Loucy (cell line): ENCODE results near the gene FAM76B.

Experiments used
- EZH2phosphoT487 ChIP-seq: fragments of 200-600 bp; IDR thresholded peaks from 2 replicates; pipeline ENCODE4 v1.6.1; 2018; ENCODE audit warnings: antibody characterized with exemption, mild to moderate bottlenecking, moderate library complexity, borderline replicate concordance
- TF ChIP-seq, protein P1 (sequence below): fragments of 200-600 bp; sonication (generic); conservative IDR thresholded peaks from 2 replicates; pipeline ENCODE4 v1.5.1; 2014; ENCODE audit warnings: mild to moderate bottlenecking, antibody characterized with exemption, low read length

- TF ChIP-seq, protein P1, sequence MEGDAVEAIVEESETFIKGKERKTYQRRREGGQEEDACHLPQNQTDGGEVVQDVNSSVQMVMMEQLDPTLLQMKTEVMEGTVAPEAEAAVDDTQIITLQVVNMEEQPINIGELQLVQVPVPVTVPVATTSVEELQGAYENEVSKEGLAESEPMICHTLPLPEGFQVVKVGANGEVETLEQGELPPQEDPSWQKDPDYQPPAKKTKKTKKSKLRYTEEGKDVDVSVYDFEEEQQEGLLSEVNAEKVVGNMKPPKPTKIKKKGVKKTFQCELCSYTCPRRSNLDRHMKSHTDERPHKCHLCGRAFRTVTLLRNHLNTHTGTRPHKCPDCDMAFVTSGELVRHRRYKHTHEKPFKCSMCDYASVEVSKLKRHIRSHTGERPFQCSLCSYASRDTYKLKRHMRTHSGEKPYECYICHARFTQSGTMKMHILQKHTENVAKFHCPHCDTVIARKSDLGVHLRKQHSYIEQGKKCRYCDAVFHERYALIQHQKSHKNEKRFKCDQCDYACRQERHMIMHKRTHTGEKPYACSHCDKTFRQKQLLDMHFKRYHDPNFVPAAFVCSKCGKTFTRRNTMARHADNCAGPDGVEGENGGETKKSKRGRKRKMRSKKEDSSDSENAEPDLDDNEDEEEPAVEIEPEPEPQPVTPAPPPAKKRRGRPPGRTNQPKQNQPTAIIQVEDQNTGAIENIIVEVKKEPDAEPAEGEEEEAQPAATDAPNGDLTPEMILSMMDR: no peak
- TF ChIP-seq EZH2phosphoT487: no peak
Measured at GRCh38 chr11:95829580-95830259, 40.1 kb upstream of the FAM76B start.
